GM23248 (cell line): ENCODE measurements around the gene FLCN.

Experiments used
- EZH2 ChIP-seq: fragments of 200-600 bp; sonication (generic); IDR thresholded peaks from 2 replicates; pipeline ENCODE4 v1.6.1; 2018; ENCODE audit warnings: antibody characterized with exemption, mild to moderate bottlenecking; ENCODE audit not compliant: insufficient read depth, poor library complexity, severe bottlenecking
- EZH2phosphoT487 ChIP-seq: fragments of 200-600 bp; sonication (generic); IDR thresholded peaks from 2 replicates; pipeline ENCODE4 v1.6.1; 2018; ENCODE audit warnings: antibody characterized with exemption, moderate library complexity, mild to moderate bottlenecking, low read depth; ENCODE audit not compliant: insufficient read depth

DNA sequence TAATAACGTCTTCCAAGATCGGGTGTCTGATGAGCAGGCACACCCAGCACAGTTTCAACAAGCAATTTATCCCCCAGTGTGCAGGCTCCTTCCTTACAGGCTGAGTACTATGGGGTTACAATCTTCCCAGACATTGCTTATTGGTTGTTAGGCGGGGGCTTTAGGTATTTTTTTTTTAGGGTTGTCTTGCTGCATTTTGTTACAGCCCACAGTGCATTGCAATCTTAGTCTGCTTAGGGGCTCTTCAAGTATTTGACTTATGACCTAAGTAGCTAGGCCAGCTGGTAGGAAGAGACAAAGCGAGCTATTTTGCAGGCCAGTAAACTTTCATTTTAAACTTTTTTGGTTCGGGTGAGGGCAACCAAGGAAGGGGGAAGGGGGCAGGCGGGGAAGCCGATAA is 36.7 kb downstream of the FLCN start:
- TF ChIP-seq EZH2 = no peak
- no peak for TF ChIP-seq EZH2phosphoT487
